ENCODE measurements around the gene ETV3L. TPM values are rescaled to one million over a fixed set of nuclear protein-coding genes. Genes with fewer than 3 reads are reported as not detected.
A peak's percentile ranks its signal among the peaks of the same experiment; 100 is the strongest.
"Not testable (repeated sequence)": the region's sequence is repeated elsewhere in the genome, so short reads cannot be mapped to it uniquely, and the experiment has no call there.

Gene ETV3L
- total RNA-seq, 5 donors from 2014 or later (not counting 1 experiment from before 2014, with no cell fraction given), result not detected

GRCh38 chr1:157077394-157077793 lies 22.2 kb downstream of the ETV3L start:
- Mint-ChIP-seq H3K27ac (no peak overlapping the region), H3K27me3 (peaks cover 34 to 44% of the 10 kb centered on the region in 2 donors), H3K36me3 (no peaks in the 10 kb centered on the region), H3K9me3 (no peaks in the 10 kb centered on the region), H3K4me1 (peaks cover 1 to 10% (median 5%) of the 10 kb centered on the region in 3 donors), H3K4me3 (no peak overlapping the region)
- Histone ChIP-seq H3K4me3 (ENCODE audit: control insufficient read depth in 1 of 2, extremely low read depth in 1 of 2, low read length in 1 of 2) (no peak overlapping the region), H3K9me3 (no peaks in the 10 kb centered on the region), H3K27me3 (replicated peaks in 1 of 2; ENCODE audit: control insufficient read depth in 2 of 2, extremely low read depth in 1 of 2, insufficient read depth in 2 of 2, low read length in 1 of 2) (peaks cover 0 to 25% of the 10 kb centered on the region in 2 experiments), H3K4me1 (ENCODE audit: control insufficient read depth in 1 of 2, extremely low read depth in 1 of 2, insufficient read depth in 2 of 2, low read length in 2 of 2) (peaks cover 0 to 4% of the 10 kb centered on the region in 2 experiments), H3K27ac (ENCODE audit: low read length) (no peak overlapping the region), H3K36me3 (ENCODE audit: control insufficient read depth in 2 of 2, extremely low read depth in 1 of 2, insufficient read depth in 1 of 2, low read length in 1 of 2) (no peaks in the 10 kb centered on the region)
- no CpG with 5 or more reads among the region's 1 CpG for WGBS (ENCODE audit: insufficient coverage)
- ATAC-seq (replicated peaks in 1 of 4), result no peak
- POLR2A ChIA-PET, result no interaction called here
- no peak for DNase-seq
- CTCF ChIA-PET, result no interaction called here

- Mint-ChIP-seq H3K4me1 (peaks cover 1 to 10% (median 5%) of the 10 kb centered on the region in 3 donors), H3K36me3 (no peaks in the 10 kb centered on the region), H3K27ac (no peak overlapping the region), H3K9me3 (no peaks in the 10 kb centered on the region), H3K27me3 (peaks cover 31 to 40% of the 10 kb centered on the region in 2 donors), H3K4me3 (peak overlapping the region in 1 of 3 donors; percentile 15)
- POLR2A ChIA-PET, result no interaction called here
- DNase-seq (peak in 19 of 35 experiments; percentile 8 to 39 (median 17)), ATAC-seq (replicated peaks in 1 of 4) (peak in 1 of 4 experiments; percentile 17)
- Histone ChIP-seq H3K36me3 (ENCODE audit: control insufficient read depth in 2 of 2, extremely low read depth in 1 of 2, insufficient read depth in 1 of 2, low read length in 1 of 2) (no peaks in the 10 kb centered on the region), H3K27me3 (replicated peaks in 1 of 2; ENCODE audit: control insufficient read depth in 2 of 2, extremely low read depth in 1 of 2, insufficient read depth in 2 of 2, low read length in 1 of 2) (peaks cover 0 to 30% of the 10 kb centered on the region in 2 experiments), H3K4me1 (ENCODE audit: control insufficient read depth in 1 of 2, extremely low read depth in 1 of 2, insufficient read depth in 2 of 2, low read length in 2 of 2) (peaks cover 0 to 4% of the 10 kb centered on the region in 2 experiments), H3K27ac (ENCODE audit: low read length) (no peak overlapping the region), H3K9me3 (no peaks in the 10 kb centered on the region), H3K4me3 (ENCODE audit: control insufficient read depth in 1 of 2, extremely low read depth in 1 of 2, low read length in 1 of 2) (no peak overlapping the region)
- WGBS (ENCODE audit: insufficient coverage), result 37% methylated on average over 35 of the region's 35 CpGs
- CTCF ChIA-PET, result interaction anchor here (0.6 to 1.3 kb wide), 8 partner anchors 12 to 389 kb away, joined by 3 to 11 read pairs (median 3); no protein-coding TSS in a partner anchor
Observed at GRCh38 chr1:157073944-157074685, 25.5 kb downstream of the ETV3L start.

- Histone ChIP-seq H3K4me3 (ENCODE audit: control insufficient read depth in 1 of 2, extremely low read depth in 1 of 2, low read length in 1 of 2) (no peak overlapping the region), H3K4me1 (ENCODE audit: control insufficient read depth in 1 of 2, extremely low read depth in 1 of 2, insufficient read depth in 2 of 2, low read length in 2 of 2) (peaks cover 0 to 4% of the 10 kb centered on the region in 2 experiments), H3K27ac (ENCODE audit: low read length) (no peak overlapping the region), H3K27me3 (replicated peaks in 1 of 2; ENCODE audit: control insufficient read depth in 2 of 2, extremely low read depth in 1 of 2, insufficient read depth in 2 of 2, low read length in 1 of 2) (peaks cover 0 to 32% of the 10 kb centered on the region in 2 experiments), H3K9me3 (no peaks in the 10 kb centered on the region), H3K36me3 (ENCODE audit: control insufficient read depth in 2 of 2, extremely low read depth in 1 of 2, insufficient read depth in 1 of 2, low read length in 1 of 2) (no peaks in the 10 kb centered on the region)
- H3K36me3 Mint-ChIP-seq, result no peaks in the 10 kb centered on the region
- H3K9me3 Mint-ChIP-seq, result no peaks in the 10 kb centered on the region
- H3K4me1 Mint-ChIP-seq, result peaks cover 1 to 10% (median 7%) of the 10 kb centered on the region in 3 donors
- ATAC-seq (replicated peaks in 1 of 4) (no peak), DNase-seq (no peak)
- ChIA-PET POLR2A (no interaction called here), CTCF (interaction anchor here in 1 of 2 donors (0.6 kb wide), 1 partner anchor 178 kb away, joined by 4 read pairs; no protein-coding TSS in a partner anchor)
- 100% methylated on average over 1 of the region's 2 CpGs for WGBS (ENCODE audit: insufficient coverage)
- peaks cover 37 to 55% of the 10 kb centered on the region in 2 donors for H3K27me3 Mint-ChIP-seq
- H3K4me3 Mint-ChIP-seq, result no peak overlapping the region
- no peak overlapping the region for H3K27ac Mint-ChIP-seq
Observed at GRCh38 chr1:157069601-157070000, 30.0 kb downstream of the ETV3L start.

GRCh38 chr1:157059241-157059640 lies 40.4 kb downstream of the ETV3L start:
- H3K4me3 ChIP-seq (ENCODE audit: control insufficient read depth in 1 of 2, extremely low read depth in 1 of 2, low read length in 1 of 2); CTCF ChIA-PET; DNase-seq; POLR2A ChIA-PET; H3K36me3 Mint-ChIP-seq; H3K36me3 ChIP-seq (ENCODE audit: control insufficient read depth in 2 of 2, extremely low read depth in 1 of 2, insufficient read depth in 1 of 2, low read length in 1 of 2); H3K4me1 ChIP-seq (ENCODE audit: control insufficient read depth in 1 of 2, extremely low read depth in 1 of 2, insufficient read depth in 2 of 2, low read length in 2 of 2); H3K4me3 Mint-ChIP-seq; H3K27ac ChIP-seq (ENCODE audit: low read length); ATAC-seq (replicated peaks in 1 of 4); H3K9me3 ChIP-seq; H3K4me1 Mint-ChIP-seq; H3K27ac Mint-ChIP-seq: not testable (repeated sequence)
- peaks cover 9 to 24% (median 12%) of the 10 kb centered on the region in 3 donors for H3K9me3 Mint-ChIP-seq
- 100% methylated on average over 1 of the region's 3 CpGs for WGBS (ENCODE audit: insufficient coverage)
- H3K27me3 ChIP-seq (replicated peaks in 1 of 2; ENCODE audit: control insufficient read depth in 2 of 2, extremely low read depth in 1 of 2, insufficient read depth in 2 of 2, low read length in 1 of 2), result peaks cover 0 to 18% of the 10 kb centered on the region in 2 experiments
- peaks cover 43 to 51% of the 10 kb centered on the region in 2 donors for H3K27me3 Mint-ChIP-seq

GRCh38 chr1:157056269-157056668 lies 43.3 kb downstream of the ETV3L start:
- H3K27me3 ChIP-seq (replicated peaks in 1 of 2; ENCODE audit: control insufficient read depth in 2 of 2, extremely low read depth in 1 of 2, insufficient read depth in 2 of 2, low read length in 1 of 2), result peaks cover 0 to 15% of the 10 kb centered on the region in 2 experiments
- no peak overlapping the region for H3K4me3 ChIP-seq (ENCODE audit: control insufficient read depth in 1 of 2, extremely low read depth in 1 of 2, low read length in 1 of 2)
- no peaks in the 10 kb centered on the region for H3K36me3 ChIP-seq (ENCODE audit: control insufficient read depth in 2 of 2, extremely low read depth in 1 of 2, insufficient read depth in 1 of 2, low read length in 1 of 2)
- H3K27ac ChIP-seq (ENCODE audit: low read length), result no peak overlapping the region
- no peaks in the 10 kb centered on the region for H3K4me1 ChIP-seq (ENCODE audit: control insufficient read depth in 1 of 2, extremely low read depth in 1 of 2, insufficient read depth in 2 of 2, low read length in 2 of 2)
- POLR2A ChIA-PET, result no interaction called here
- peaks cover 12 to 25% (median 16%) of the 10 kb centered on the region in 3 donors for H3K9me3 Mint-ChIP-seq
- DNase-seq (no peak), ATAC-seq (replicated peaks in 1 of 4) (no peak)
- no CpG with 5 or more reads among the region's 1 CpG for WGBS (ENCODE audit: insufficient coverage)
- CTCF ChIA-PET, result no interaction called here
- H3K27me3 Mint-ChIP-seq, result peaks cover 48 to 57% of the 10 kb centered on the region in 2 donors
- H3K4me1 Mint-ChIP-seq, result no peaks in the 10 kb centered on the region
- no peak overlapping the region for H3K4me3 Mint-ChIP-seq
- H3K36me3 Mint-ChIP-seq, result peaks cover 4% of the 10 kb centered on the region
- H3K27ac Mint-ChIP-seq, result no peak overlapping the region
- no peaks in the 10 kb centered on the region for H3K9me3 ChIP-seq

- H3K36me3 Mint-ChIP-seq; DNase-seq; H3K9me3 ChIP-seq; H3K4me1 Mint-ChIP-seq; H3K4me3 Mint-ChIP-seq; ATAC-seq (replicated peaks in 1 of 4); H3K27ac Mint-ChIP-seq; H3K36me3 ChIP-seq (ENCODE audit: control insufficient read depth in 2 of 2, extremely low read depth in 1 of 2, insufficient read depth in 1 of 2, low read length in 1 of 2); H3K4me3 ChIP-seq (ENCODE audit: control insufficient read depth in 1 of 2, extremely low read depth in 1 of 2, low read length in 1 of 2); H3K4me1 ChIP-seq (ENCODE audit: control insufficient read depth in 1 of 2, extremely low read depth in 1 of 2, insufficient read depth in 2 of 2, low read length in 2 of 2); CTCF ChIA-PET; POLR2A ChIA-PET; H3K27ac ChIP-seq (ENCODE audit: low read length): not testable (repeated sequence)
- peaks cover 0 to 20% of the 10 kb centered on the region in 2 experiments for H3K27me3 ChIP-seq (replicated peaks in 1 of 2; ENCODE audit: control insufficient read depth in 2 of 2, extremely low read depth in 1 of 2, insufficient read depth in 2 of 2, low read length in 1 of 2)
- WGBS (ENCODE audit: insufficient coverage), result no CpG with 5 or more reads among the region's 5 CpGs
- Mint-ChIP-seq H3K27me3 (peaks cover 48 to 61% of the 10 kb centered on the region in 2 donors), H3K9me3 (peaks cover 7 to 20% (median 11%) of the 10 kb centered on the region in 3 donors)
Observed at GRCh38 chr1:157055729-157056128, 43.9 kb downstream of the ETV3L start.

Measured in T-cell (primary cell).